Lung (tissue), 12 donors: ENCODE data around the gene TAB2. TPM values are rescaled to one million over a fixed set of nuclear protein-coding genes. Genes with fewer than 3 reads are reported as not detected.

Experiments
- ATAC-seq: fragments of 200-7000 bp; cut with Tn5 transposase; one replicate; pipeline ENCODE4 v1.9.1; 2020; ENCODE audit warnings: moderate number of reproducible peaks; ENCODE audit not compliant: insufficient read depth, low FRiP score
- DNase-seq, 3 donors: peaks; one replicate each; pipeline ENCODE4 v3.0.0-alpha.2; 2013 to 2017
- H3K27ac ChIP-seq, 2 donors: one replicate each; pipeline ENCODE4 v1.5.1; 2013; ENCODE audit warnings: mild to moderate bottlenecking in 2 of 2, moderate library complexity in 2 of 2, control low read depth in 1 of 2, inconsistent platforms in 1 of 2, low read depth in 1 of 2, low read length in 1 of 2
- H3K27me3 ChIP-seq, 3 donors: one replicate each; pipeline ENCODE4 v1.5.1; 2013; ENCODE audit warnings: low read length in 2 of 3; ENCODE audit not compliant: control insufficient read depth in 3 of 3, insufficient read depth in 3 of 3
- H3K36me3 ChIP-seq, 4 donors: one replicate each; pipeline ENCODE4 v1.5.1; 2013; ENCODE audit warnings: low read length in 4 of 4, mild to moderate bottlenecking in 1 of 4, moderate library complexity in 1 of 4; ENCODE audit not compliant: control insufficient read depth in 4 of 4, insufficient read depth in 4 of 4
- H3K4me1 ChIP-seq, 5 donors: one replicate each; pipeline ENCODE4 v1.5.1; 2013; ENCODE audit warnings: low read length in 5 of 5, mild to moderate bottlenecking in 2 of 5, moderate library complexity in 1 of 5; ENCODE audit not compliant: control insufficient read depth in 5 of 5, insufficient read depth in 5 of 5
- H3K4me3 ChIP-seq: one replicate; pipeline ENCODE4 v1.5.1; 2013; ENCODE audit warnings: mild to moderate bottlenecking, control low read depth, moderate library complexity
- H3K9ac ChIP-seq, 2 donors: one replicate each; pipeline ENCODE4 v1.5.1; 2013; ENCODE audit warnings: low read length in 2 of 2, control low read depth in 1 of 2; ENCODE audit not compliant: insufficient read depth in 1 of 2
- H3K9me3 ChIP-seq, 4 donors: one replicate each; pipeline ENCODE4 v1.5.1; 2013; ENCODE audit warnings: low read length in 3 of 4, mild to moderate bottlenecking in 1 of 4, moderate library complexity in 1 of 4; ENCODE audit not compliant: control insufficient read depth in 4 of 4, insufficient read depth in 3 of 4
- WGBS, 2 donors: extraction: QIAGEN DNeasy Blood & Tissue Kit; methylation state at CpG; one replicate each; pipeline ENCODE4 v1.1.7; 2013; 5-methylcytosine and 5-hydroxymethylcytosine counted together
- polyA plus RNA-seq, 2 donors: library from polyadenylated mRNA; stranded (reverse); fragments of 200-250 nt; gene quantifications; one replicate each; pipeline ENCODE4 v1.2.1, GENCODE V29; 2013
- total RNA-seq, 2 donors: library from RNA; depleted of rRNA in 1 of 2; stranded (reverse); fragments of >200 nt in 1 of 2; gene quantifications; one replicate each; pipeline ENCODE4 v1.2.1, GENCODE V29; 2014 to 2021
- TF ChIP-seq, protein P1 (sequence below): IDR thresholded peaks from 2 replicates; pipeline ENCODE4 v1.5.1; 2012; ENCODE audit warnings: mild to moderate bottlenecking; ENCODE audit errors: control extremely low read depth, extremely low read depth
- donor health status: control.
- donor health status: control.
- donor health status: Bipolar disorder and iron deficiency.
- donor health status: healthy.
- donor health status: DM: yes; HTN: yes; CAD: no.

TAB2 gene
- total and polyA plus RNA-seq, 4 donors: 15.8 to 75.9 (median 33.2) TPM

- no peak overlapping the region for H3K9ac ChIP-seq
- H3K27me3 ChIP-seq: no peaks in the 10 kb centered on the region
- H3K27ac ChIP-seq: peak overlapping the region in 1 of 2 donors; percentile 10
- ATAC-seq (peak; percentile 70), DNase-seq (no peak)
- 53 to 72% methylated on average over 4 of the region's 4 CpGs for WGBS, 2 donors
- H3K9me3 ChIP-seq: peaks cover 0 to 1% (median 0%) of the 10 kb centered on the region in 4 donors
- no peak overlapping the region for H3K4me3 ChIP-seq
- no peaks in the 10 kb centered on the region for H3K36me3 ChIP-seq
- TF ChIP-seq, protein P1, sequence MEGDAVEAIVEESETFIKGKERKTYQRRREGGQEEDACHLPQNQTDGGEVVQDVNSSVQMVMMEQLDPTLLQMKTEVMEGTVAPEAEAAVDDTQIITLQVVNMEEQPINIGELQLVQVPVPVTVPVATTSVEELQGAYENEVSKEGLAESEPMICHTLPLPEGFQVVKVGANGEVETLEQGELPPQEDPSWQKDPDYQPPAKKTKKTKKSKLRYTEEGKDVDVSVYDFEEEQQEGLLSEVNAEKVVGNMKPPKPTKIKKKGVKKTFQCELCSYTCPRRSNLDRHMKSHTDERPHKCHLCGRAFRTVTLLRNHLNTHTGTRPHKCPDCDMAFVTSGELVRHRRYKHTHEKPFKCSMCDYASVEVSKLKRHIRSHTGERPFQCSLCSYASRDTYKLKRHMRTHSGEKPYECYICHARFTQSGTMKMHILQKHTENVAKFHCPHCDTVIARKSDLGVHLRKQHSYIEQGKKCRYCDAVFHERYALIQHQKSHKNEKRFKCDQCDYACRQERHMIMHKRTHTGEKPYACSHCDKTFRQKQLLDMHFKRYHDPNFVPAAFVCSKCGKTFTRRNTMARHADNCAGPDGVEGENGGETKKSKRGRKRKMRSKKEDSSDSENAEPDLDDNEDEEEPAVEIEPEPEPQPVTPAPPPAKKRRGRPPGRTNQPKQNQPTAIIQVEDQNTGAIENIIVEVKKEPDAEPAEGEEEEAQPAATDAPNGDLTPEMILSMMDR: no peak
- H3K4me1 ChIP-seq: peaks cover 4 to 45% (median 12%) of the 10 kb centered on the region in 5 donors
Measured at GRCh38 chr6:149335924-149336608, 18.6 kb downstream of the TAB2 start.

GRCh38 chr6:149336609-149336928 lies 19.1 kb downstream of the TAB2 start:
- H3K9ac ChIP-seq: no peak overlapping the region
- TF ChIP-seq, protein P1: no peak
- H3K4me1 ChIP-seq: peaks cover 4 to 47% (median 12%) of the 10 kb centered on the region in 5 donors
- ATAC-seq (peak; percentile 51), DNase-seq (peak; percentile 18 to 49 (median 31))
- no peaks in the 10 kb centered on the region for H3K36me3 ChIP-seq
- no peak overlapping the region for H3K4me3 ChIP-seq
- H3K9me3 ChIP-seq: peaks cover 0 to 1% (median 0%) of the 10 kb centered on the region in 4 donors
- H3K27ac ChIP-seq: no peak overlapping the region
- H3K27me3 ChIP-seq: no peaks in the 10 kb centered on the region

DNA sequence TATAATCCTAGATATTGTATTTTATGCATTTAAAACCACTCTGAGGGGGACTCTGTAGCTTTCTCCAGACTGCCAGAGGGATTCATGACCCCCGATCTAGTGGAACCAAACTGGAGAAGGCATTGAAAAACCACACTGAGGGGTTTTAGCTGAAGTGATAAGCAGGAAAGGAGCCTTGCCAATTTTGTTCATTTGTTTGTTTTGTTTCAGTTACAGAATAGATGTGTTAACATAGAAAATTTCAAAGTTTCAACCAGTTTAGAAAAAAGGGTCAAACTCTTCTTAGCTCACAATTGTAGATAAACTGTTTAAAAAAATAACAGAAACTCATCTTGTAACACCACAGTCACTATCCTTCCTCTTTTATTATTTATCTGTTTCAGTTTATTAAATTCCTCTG lies 19.8 kb downstream of the TAB2 start:
- no peak overlapping the region for H3K27ac ChIP-seq
- H3K4me1 ChIP-seq: peaks cover 4 to 44% (median 12%) of the 10 kb centered on the region in 5 donors
- H3K36me3 ChIP-seq: no peaks in the 10 kb centered on the region
- 33% methylated on average over 1 of the region's 1 CpG for WGBS, 2 donors
- H3K4me3 ChIP-seq: no peak overlapping the region
- peaks cover 0 to 1% (median 0%) of the 10 kb centered on the region in 4 donors for H3K9me3 ChIP-seq
- ATAC-seq (no peak), DNase-seq (peak in 1 of 3 donors; percentile 61)
- no peak overlapping the region for H3K9ac ChIP-seq
- TF ChIP-seq, protein P1: no peak
- no peaks in the 10 kb centered on the region for H3K27me3 ChIP-seq

DNA sequence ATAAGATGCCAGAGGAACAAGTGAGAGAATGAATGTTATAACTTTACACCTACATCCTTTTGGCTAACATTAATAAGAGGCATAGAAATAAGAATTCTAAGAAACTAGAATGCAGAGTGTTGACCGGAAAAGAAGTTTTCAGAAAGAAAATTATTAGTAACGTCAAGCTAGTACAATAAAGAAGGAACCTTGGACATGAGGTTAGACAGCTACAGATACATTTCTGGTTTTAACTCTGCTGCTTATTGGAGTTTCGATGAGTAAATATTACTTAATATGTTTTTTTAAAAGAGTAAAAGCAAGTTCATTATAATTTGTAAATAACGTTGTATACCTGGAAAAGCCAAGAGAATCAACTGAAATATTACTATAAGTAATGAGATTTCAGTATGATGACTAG lies 22.7 kb downstream of the TAB2 start:
- 83% methylated on average over 4 of the region's 4 CpGs for WGBS, 2 donors
- DNase-seq (no peak), ATAC-seq (no peak)
- H3K4me3 ChIP-seq: no peak overlapping the region
- H3K9ac ChIP-seq: no peak overlapping the region
- peaks cover 0 to 1% (median 0%) of the 10 kb centered on the region in 4 donors for H3K9me3 ChIP-seq
- H3K4me1 ChIP-seq: peaks cover 3 to 27% (median 9%) of the 10 kb centered on the region in 5 donors
- H3K36me3 ChIP-seq: no peaks in the 10 kb centered on the region
- H3K27me3 ChIP-seq: no peaks in the 10 kb centered on the region
- TF ChIP-seq, protein P1: no peak
- H3K27ac ChIP-seq: no peak overlapping the region
